NCI-H1694 (cell line): ENCODE results near the gene LSAMP.
"Not testable (repeated sequence)": the region's sequence is repeated elsewhere in the genome, so short reads cannot be mapped to it uniquely, and the experiment has no call there.

Experiments
- DNase-seq: peaks from one replicate; lab custom pipeline; 2025; lab: John Stamatoyannopoulos, UW

LSAMP gene

GRCh38 chr3:115877615-115877899 lies 567.7 kb downstream of the LSAMP start:
- no peak for DNase-seq

GRCh38 chr3:115876876-115877614 lies 568.2 kb downstream of the LSAMP start:
- peak; percentile 31 for DNase-seq

GRCh38 chr3:115875460-115875859 lies 569.8 kb downstream of the LSAMP start:
- no peak for DNase-seq

- no peak for DNase-seq
Measured at GRCh38 chr3:115871735-115872134, 573.6 kb downstream of the LSAMP start.

- DNase-seq = no peak
Measured at GRCh38 chr3:115864911-115865310, 580.4 kb downstream of the LSAMP start.

- no peak for DNase-seq
Measured at GRCh38 chr3:115862849-115863248, 582.4 kb downstream of the LSAMP start.

GRCh38 chr3:115862099-115862498 lies 583.2 kb downstream of the LSAMP start:
- DNase-seq = no peak

- no peak for DNase-seq
Measured at GRCh38 chr3:115861166-115861733, 584.0 kb downstream of the LSAMP start.

GRCh38 chr3:115860766-115861165 lies 584.5 kb downstream of the LSAMP start:
- DNase-seq = no peak

GRCh38 chr3:115859002-115859807 lies 586.1 kb downstream of the LSAMP start:
- DNase-seq = no peak

GRCh38 chr3:115857518-115858136 lies 587.7 kb downstream of the LSAMP start:
- DNase-seq = no peak

GRCh38 chr3:115855911-115856310 lies 589.4 kb downstream of the LSAMP start:
- DNase-seq = no peak

- no peak for DNase-seq
Measured at GRCh38 chr3:115853104-115853503, 592.2 kb downstream of the LSAMP start.

GRCh38 chr3:115852278-115852677 lies 593.0 kb downstream of the LSAMP start:
- no peak for DNase-seq

- no peak for DNase-seq
Measured at GRCh38 chr3:115851571-115851970, 593.7 kb downstream of the LSAMP start.

- DNase-seq = no peak
Measured at GRCh38 chr3:115848641-115849040, 596.6 kb downstream of the LSAMP start.

GRCh38 chr3:115845986-115846385 lies 599.3 kb downstream of the LSAMP start:
- no peak for DNase-seq

GRCh38 chr3:115844729-115845128 lies 600.6 kb downstream of the LSAMP start:
- not testable (repeated sequence) for DNase-seq

- DNase-seq = no peak
Measured at GRCh38 chr3:115843206-115843605, 602.1 kb downstream of the LSAMP start.

GRCh38 chr3:115839246-115839645 lies 606.0 kb downstream of the LSAMP start:
- DNase-seq = no peak

GRCh38 chr3:115838786-115839185 lies 606.5 kb downstream of the LSAMP start:
- no peak for DNase-seq

GRCh38 chr3:115836944-115837343 lies 608.3 kb downstream of the LSAMP start:
- DNase-seq = no peak

- DNase-seq = no peak
Measured at GRCh38 chr3:115835946-115836345, 609.3 kb downstream of the LSAMP start.
